IMR-90 (cell line): ENCODE data around the gene SNRPA1.

Experiments
- CEBPB ChIP-seq: IDR thresholded peaks from 2 replicates; pipeline ENCODE4 v1.6.1; 2012; ENCODE audit warnings: low read depth, low read length, improper control_type of control experiment
- FOS ChIP-seq: fragments of 150-350 bp; IDR thresholded peaks from 2 replicates; pipeline ENCODE4 v1.6.1; 2016; ENCODE audit warnings: low read depth, low read length
- MAFK ChIP-seq: IDR thresholded peaks from 2 replicates; pipeline ENCODE4 v1.6.1; 2012; ENCODE audit warnings: low read depth, low read length, improper control_type of control experiment
- MAZ ChIP-seq: IDR thresholded peaks from 2 replicates; pipeline ENCODE4 v1.6.1; 2012; ENCODE audit warnings: low read depth, mild to moderate bottlenecking, low read length, improper control_type of control experiment, moderate library complexity, borderline replicate concordance
- POLR2A ChIP-seq: IDR thresholded peaks from 2 replicates; pipeline ENCODE4 v1.6.1; 2012; ENCODE audit warnings: mild to moderate bottlenecking, low read depth, low read length
- RCOR1 ChIP-seq: IDR thresholded peaks from 2 replicates; pipeline ENCODE4 v1.6.1; 2012; ENCODE audit warnings: mild to moderate bottlenecking, low read length, improper control_type of control experiment; ENCODE audit not compliant: insufficient replicate concordance
- RFX5 ChIP-seq: IDR thresholded peaks from 2 replicates; pipeline ENCODE4 v1.8.0; 2012; ENCODE audit warnings: low read depth, mild to moderate bottlenecking, low read length, moderate library complexity
- SMC3 ChIP-seq: fragments of 150-350 bp; IDR thresholded peaks from 2 replicates; pipeline ENCODE4 v1.6.1; 2016; ENCODE audit warnings: low read depth, mild to moderate bottlenecking, antibody characterized with exemption, low read length, moderate library complexity
- USF2 ChIP-seq: fragments of 150-350 bp; IDR thresholded peaks from 2 replicates; pipeline ENCODE4 v1.6.1; 2017; ENCODE audit warnings: mild to moderate bottlenecking, antibody characterized with exemption, low read length, low read depth
- TF ChIP-seq, protein P1 (sequence below): conservative IDR thresholded peaks from 2 replicates; pipeline ENCODE4 v1.5.1; 2012; ENCODE audit warnings: mild to moderate bottlenecking, low read depth, low read length, improper control_type of control experiment

DNA sequence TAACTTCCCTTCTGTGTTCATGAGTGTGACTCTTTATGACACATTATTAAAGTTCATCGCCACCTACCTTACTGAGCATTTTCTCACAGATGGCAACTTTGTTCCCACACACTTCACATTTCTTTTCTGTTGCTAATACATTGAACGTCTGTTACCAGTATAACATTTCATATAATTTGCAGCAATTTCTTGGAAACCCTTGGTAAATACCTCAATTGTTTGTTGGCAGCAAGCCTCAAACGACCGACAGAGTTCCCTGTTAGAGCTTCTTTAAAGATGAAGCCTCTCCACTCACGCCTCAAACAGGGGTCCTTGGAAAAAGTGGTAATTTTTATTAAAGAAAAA, 40.0 kb downstream of the SNRPA1 start:
- no peak for TF ChIP-seq MAFK
- TF ChIP-seq, protein P1, sequence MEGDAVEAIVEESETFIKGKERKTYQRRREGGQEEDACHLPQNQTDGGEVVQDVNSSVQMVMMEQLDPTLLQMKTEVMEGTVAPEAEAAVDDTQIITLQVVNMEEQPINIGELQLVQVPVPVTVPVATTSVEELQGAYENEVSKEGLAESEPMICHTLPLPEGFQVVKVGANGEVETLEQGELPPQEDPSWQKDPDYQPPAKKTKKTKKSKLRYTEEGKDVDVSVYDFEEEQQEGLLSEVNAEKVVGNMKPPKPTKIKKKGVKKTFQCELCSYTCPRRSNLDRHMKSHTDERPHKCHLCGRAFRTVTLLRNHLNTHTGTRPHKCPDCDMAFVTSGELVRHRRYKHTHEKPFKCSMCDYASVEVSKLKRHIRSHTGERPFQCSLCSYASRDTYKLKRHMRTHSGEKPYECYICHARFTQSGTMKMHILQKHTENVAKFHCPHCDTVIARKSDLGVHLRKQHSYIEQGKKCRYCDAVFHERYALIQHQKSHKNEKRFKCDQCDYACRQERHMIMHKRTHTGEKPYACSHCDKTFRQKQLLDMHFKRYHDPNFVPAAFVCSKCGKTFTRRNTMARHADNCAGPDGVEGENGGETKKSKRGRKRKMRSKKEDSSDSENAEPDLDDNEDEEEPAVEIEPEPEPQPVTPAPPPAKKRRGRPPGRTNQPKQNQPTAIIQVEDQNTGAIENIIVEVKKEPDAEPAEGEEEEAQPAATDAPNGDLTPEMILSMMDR = no peak
- TF ChIP-seq MAZ = no peak
- TF ChIP-seq POLR2A = no peak
- TF ChIP-seq FOS = no peak
- TF ChIP-seq SMC3 = no peak
- no peak for TF ChIP-seq RFX5
- no peak for TF ChIP-seq CEBPB
- no peak for TF ChIP-seq USF2
- no peak for TF ChIP-seq RCOR1
